ENCODE data around the gene MED12L.

Gene MED12L

DNA sequence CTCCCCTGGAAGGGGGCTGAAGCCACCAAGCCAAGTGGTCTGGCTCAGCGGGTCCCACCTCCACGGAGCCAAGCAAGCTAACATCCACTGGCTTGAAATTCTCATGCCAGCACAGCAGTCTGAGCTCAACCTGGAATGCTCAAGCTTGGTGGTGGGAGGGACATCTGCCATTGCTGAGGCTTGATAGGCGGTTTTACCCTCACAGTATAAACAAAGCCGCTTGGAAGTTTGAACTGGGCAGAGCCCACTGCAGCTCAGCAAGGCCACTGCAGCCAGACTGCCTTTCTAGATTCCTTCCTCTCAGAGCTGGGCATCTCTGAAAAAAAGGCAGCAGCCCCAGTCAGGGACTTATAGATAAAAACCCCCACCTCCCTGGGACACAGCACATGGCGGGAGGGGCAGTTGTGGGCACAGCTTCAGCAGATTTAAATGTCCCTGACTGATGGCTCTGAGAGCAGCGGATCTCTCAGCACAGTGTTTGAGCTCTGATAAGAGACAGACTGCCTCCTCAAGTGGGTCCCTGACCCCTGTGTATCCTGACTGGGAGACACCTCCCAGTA is 398.6 kb downstream of the MED12L start:
- DNase-seq (ENCODE audit: low read depth in 2 of 3, low spot score in 1 of 3): no peak
